IMR-90 (cell line): ENCODE data around the gene RTN1.

ENCODE experiments used
- BHLHE40 ChIP-seq: fragments of 150-350 bp; IDR thresholded peaks from 2 replicates; pipeline ENCODE4 v1.6.1; 2016; ENCODE audit warnings: mild to moderate bottlenecking, low read depth, low read length
- CEBPB ChIP-seq: IDR thresholded peaks from 2 replicates; pipeline ENCODE4 v1.6.1; 2012; ENCODE audit warnings: low read depth, low read length, improper control_type of control experiment
- FOS ChIP-seq: fragments of 150-350 bp; IDR thresholded peaks from 2 replicates; pipeline ENCODE4 v1.6.1; 2016; ENCODE audit warnings: low read depth, low read length
- MAFK ChIP-seq: IDR thresholded peaks from 2 replicates; pipeline ENCODE4 v1.6.1; 2012; ENCODE audit warnings: low read depth, low read length, improper control_type of control experiment
- MAZ ChIP-seq: IDR thresholded peaks from 2 replicates; pipeline ENCODE4 v1.6.1; 2012; ENCODE audit warnings: low read depth, mild to moderate bottlenecking, low read length, improper control_type of control experiment, moderate library complexity, borderline replicate concordance
- MXI1 ChIP-seq: IDR thresholded peaks from 2 replicates; pipeline ENCODE4 v1.6.1; 2012; ENCODE audit warnings: low read depth, mild to moderate bottlenecking, low read length, moderate library complexity, borderline replicate concordance
- POLR2A ChIP-seq: IDR thresholded peaks from 2 replicates; pipeline ENCODE4 v1.6.1; 2012; ENCODE audit warnings: mild to moderate bottlenecking, low read depth, low read length
- RAD21 ChIP-seq: IDR thresholded peaks from 2 replicates; pipeline ENCODE4 v1.6.1; 2012; ENCODE audit warnings: low read length, improper control_type of control experiment
- RCOR1 ChIP-seq: IDR thresholded peaks from 2 replicates; pipeline ENCODE4 v1.6.1; 2012; ENCODE audit warnings: mild to moderate bottlenecking, low read length, improper control_type of control experiment; ENCODE audit not compliant: insufficient replicate concordance
- RFX5 ChIP-seq: IDR thresholded peaks from 2 replicates; pipeline ENCODE4 v1.8.0; 2012; ENCODE audit warnings: low read depth, mild to moderate bottlenecking, low read length, moderate library complexity
- SMC3 ChIP-seq: fragments of 150-350 bp; IDR thresholded peaks from 2 replicates; pipeline ENCODE4 v1.6.1; 2016; ENCODE audit warnings: low read depth, mild to moderate bottlenecking, antibody characterized with exemption, low read length, moderate library complexity
- TF ChIP-seq, protein P1 (sequence below): conservative IDR thresholded peaks from 2 replicates; pipeline ENCODE4 v1.5.1; 2012; ENCODE audit warnings: mild to moderate bottlenecking, low read depth, low read length, improper control_type of control experiment
- TF ChIP-seq, protein P2 (sequence below): fragments of 150-350 bp; IDR thresholded peaks from 2 replicates; pipeline ENCODE4 v1.6.1; 2017; ENCODE audit warnings: mild to moderate bottlenecking, antibody characterized with exemption, low read length, low read depth
- TF ChIP-seq, protein P3 (sequence below): fragments of 150-350 bp; IDR thresholded peaks from 2 replicates; pipeline ENCODE4 v1.6.1; 2016; ENCODE audit warnings: low read depth, mild to moderate bottlenecking, low read length, moderate library complexity, borderline replicate concordance

DNA sequence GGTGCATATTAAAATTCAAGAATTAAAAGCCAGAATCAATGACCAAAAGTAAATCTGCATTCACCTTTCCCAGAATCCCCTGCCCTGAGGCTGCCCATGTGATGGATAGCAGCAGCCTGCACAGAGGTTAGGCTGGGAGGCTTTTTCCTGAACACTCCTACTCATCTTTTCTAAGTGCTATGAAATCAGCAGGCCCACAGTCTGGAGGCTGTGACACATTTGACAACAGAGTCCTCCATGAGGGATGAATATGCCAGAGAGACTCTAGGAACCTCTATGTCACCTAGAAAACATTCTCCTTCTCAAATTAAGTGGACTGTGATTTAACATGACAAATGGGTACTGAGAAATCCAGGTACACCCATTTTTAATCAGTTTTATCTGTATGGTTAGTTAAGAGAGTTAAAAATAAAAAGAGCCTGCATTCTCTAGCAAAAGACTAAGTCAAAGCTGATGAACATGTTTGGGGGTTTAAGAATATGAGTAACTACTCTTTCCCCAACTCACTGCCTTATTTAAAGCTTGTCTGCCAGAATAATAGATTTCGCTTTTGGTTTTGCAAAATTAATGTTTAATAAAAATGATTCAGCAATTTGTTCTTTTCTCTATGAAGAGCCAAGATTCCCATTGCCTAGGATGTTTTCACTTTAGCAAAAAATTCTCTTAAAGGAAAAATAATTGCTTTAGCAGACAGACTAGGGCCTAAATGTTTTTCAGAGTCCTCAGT is 115.0 kb downstream of the RTN1 start:
- TF ChIP-seq, protein P1, sequence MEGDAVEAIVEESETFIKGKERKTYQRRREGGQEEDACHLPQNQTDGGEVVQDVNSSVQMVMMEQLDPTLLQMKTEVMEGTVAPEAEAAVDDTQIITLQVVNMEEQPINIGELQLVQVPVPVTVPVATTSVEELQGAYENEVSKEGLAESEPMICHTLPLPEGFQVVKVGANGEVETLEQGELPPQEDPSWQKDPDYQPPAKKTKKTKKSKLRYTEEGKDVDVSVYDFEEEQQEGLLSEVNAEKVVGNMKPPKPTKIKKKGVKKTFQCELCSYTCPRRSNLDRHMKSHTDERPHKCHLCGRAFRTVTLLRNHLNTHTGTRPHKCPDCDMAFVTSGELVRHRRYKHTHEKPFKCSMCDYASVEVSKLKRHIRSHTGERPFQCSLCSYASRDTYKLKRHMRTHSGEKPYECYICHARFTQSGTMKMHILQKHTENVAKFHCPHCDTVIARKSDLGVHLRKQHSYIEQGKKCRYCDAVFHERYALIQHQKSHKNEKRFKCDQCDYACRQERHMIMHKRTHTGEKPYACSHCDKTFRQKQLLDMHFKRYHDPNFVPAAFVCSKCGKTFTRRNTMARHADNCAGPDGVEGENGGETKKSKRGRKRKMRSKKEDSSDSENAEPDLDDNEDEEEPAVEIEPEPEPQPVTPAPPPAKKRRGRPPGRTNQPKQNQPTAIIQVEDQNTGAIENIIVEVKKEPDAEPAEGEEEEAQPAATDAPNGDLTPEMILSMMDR = no peak
- TF ChIP-seq POLR2A (no peak), RAD21 (no peak), CEBPB (no peak), MXI1 (no peak), SMC3 (no peak), MAZ (no peak), MAFK (no peak), FOS (no peak), RFX5 (no peak), BHLHE40 (no peak), RCOR1 (no peak)
- TF ChIP-seq, protein P2, sequence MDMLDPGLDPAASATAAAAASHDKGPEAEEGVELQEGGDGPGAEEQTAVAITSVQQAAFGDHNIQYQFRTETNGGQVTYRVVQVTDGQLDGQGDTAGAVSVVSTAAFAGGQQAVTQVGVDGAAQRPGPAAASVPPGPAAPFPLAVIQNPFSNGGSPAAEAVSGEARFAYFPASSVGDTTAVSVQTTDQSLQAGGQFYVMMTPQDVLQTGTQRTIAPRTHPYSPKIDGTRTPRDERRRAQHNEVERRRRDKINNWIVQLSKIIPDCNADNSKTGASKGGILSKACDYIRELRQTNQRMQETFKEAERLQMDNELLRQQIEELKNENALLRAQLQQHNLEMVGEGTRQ = no peak
- TF ChIP-seq, protein P3, sequence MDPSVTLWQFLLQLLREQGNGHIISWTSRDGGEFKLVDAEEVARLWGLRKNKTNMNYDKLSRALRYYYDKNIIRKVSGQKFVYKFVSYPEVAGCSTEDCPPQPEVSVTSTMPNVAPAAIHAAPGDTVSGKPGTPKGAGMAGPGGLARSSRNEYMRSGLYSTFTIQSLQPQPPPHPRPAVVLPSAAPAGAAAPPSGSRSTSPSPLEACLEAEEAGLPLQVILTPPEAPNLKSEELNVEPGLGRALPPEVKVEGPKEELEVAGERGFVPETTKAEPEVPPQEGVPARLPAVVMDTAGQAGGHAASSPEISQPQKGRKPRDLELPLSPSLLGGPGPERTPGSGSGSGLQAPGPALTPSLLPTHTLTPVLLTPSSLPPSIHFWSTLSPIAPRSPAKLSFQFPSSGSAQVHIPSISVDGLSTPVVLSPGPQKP = no peak
